Uterus (tissue), 4 donors: ENCODE results near the gene ASB8. TPM values are rescaled to one million over a fixed set of nuclear protein-coding genes. Genes with fewer than 3 reads are reported as not detected.
A peak's percentile ranks its signal among the peaks of the same experiment; 100 is the strongest.

Experiments used
- DNase-seq, 2 donors: peaks; one replicate each; pipeline ENCODE4 v3.0.0-alpha.2; 2019 to 2020
- H3K27ac ChIP-seq, 2 donors: fragments of 200-600 bp; sonication (generic); 1 replicate in 1 of 2; 2 replicates in 1 of 2; pipeline ENCODE4 v1.5.1; 2016 to 2018
- H3K27me3 ChIP-seq, 2 donors: fragments of 200-600 bp; sonication (generic); one replicate each; pipeline ENCODE4 v1.5.1; 2018 to 2019; ENCODE audit warnings: control low read depth in 1 of 2
- H3K36me3 ChIP-seq, 2 donors: fragments of 200-600 bp; sonication (generic); one replicate each; pipeline ENCODE4 v1.5.1; 2019; ENCODE audit warnings: control low read depth in 1 of 2
- H3K4me1 ChIP-seq, 2 donors: fragments of 200-600 bp; sonication (generic); one replicate each; pipeline ENCODE4 v1.5.1; 2018 to 2019; ENCODE audit warnings: control low read depth in 1 of 2
- H3K4me3 ChIP-seq, 2 donors: fragments of 200-600 bp; sonication (generic); 1 replicate in 1 of 2; 2 replicates in 1 of 2; pipeline ENCODE4 v1.5.1; 2018 to 2019; ENCODE audit warnings: mild to moderate bottlenecking in 1 of 2
- H3K9me3 ChIP-seq, 2 donors: fragments of 200-600 bp; sonication (generic); one replicate each; pipeline ENCODE4 v1.5.1; 2019; ENCODE audit warnings: control low read depth in 1 of 2
- CTCF ChIP-seq, 4 experiments: fragments of 200-600 bp in 2 of 4; fragments of 450-650 bp in 2 of 4; sonication (generic) in 2 of 4; IDR thresholded peaks; one replicate each; pipeline ENCODE4 v1.5.1; 2016 to 2019; ENCODE audit warnings: antibody characterized with exemption in 4 of 4, mild to moderate bottlenecking in 2 of 4, moderate library complexity in 1 of 4
- POLR2A ChIP-seq, 2 donors: fragments of 450-650 bp; IDR thresholded peaks; one replicate each; pipeline ENCODE4 v1.6.1; 2016; ENCODE audit warnings: antibody characterized with exemption in 2 of 2, mild to moderate bottlenecking in 1 of 2, moderate library complexity in 1 of 2
- intact Hi-C: fragments of 100-400 bp; cut with DNase I; formaldehyde crosslinking; loops from one replicate; pipeline ENCODE4 v1.15.1; 2023; ENCODE audit warnings: low total_unique reads
- total RNA-seq, 4 donors: library from RNA; depleted of rRNA in 3 of 4; stranded (reverse); fragments of >200 nt in 3 of 4; gene quantifications; one replicate each; pipeline versions ENCODE4 v1.1.0 to v1.2.4, GENCODE V29; 2014 to 2023
- donor health status: DM: yes; HTN: yes; CAD: no.

The ASB8 gene
- total RNA-seq, 4 donors from 2014 or later = 22.3 to 50.9 (median 32.5) TPM

- TF ChIP-seq POLR2A (IDR thresholded peaks at IDR 0.05) = no peak
- no peak for TF ChIP-seq CTCF (IDR thresholded peaks at IDR 0.05)
- intact Hi-C loops = no loop called here
- H3K4me3 ChIP-seq = peak overlapping the region; percentile 56 to 69
- no peaks in the 10 kb centered on the region for H3K9me3 ChIP-seq
- no peaks in the 10 kb centered on the region for H3K27me3 ChIP-seq
- no peaks in the 10 kb centered on the region for H3K4me1 ChIP-seq
- peak overlapping the region; percentile 4 to 69 for H3K27ac ChIP-seq
- no peaks in the 10 kb centered on the region for H3K36me3 ChIP-seq
- DNase-seq = peak in 1 of 2 donors; percentile 17
Observed at GRCh38 chr12:48183876-48184548, 26.7 kb upstream of the ASB8 start.

- Histone ChIP-seq H3K36me3 (no peaks in the 10 kb centered on the region), H3K27ac (peak within 1 kb of the TSS; percentile 4 to 69), H3K4me1 (no peaks in the 10 kb centered on the region), H3K4me3 (peak within 1 kb of the TSS; percentile 56 to 69), H3K9me3 (no peaks in the 10 kb centered on the region), H3K27me3 (no peaks in the 10 kb centered on the region)
- intact Hi-C loops = no loop called here
- DNase-seq = peak; percentile 66 to 73
- peak; percentile 32 to 66 (median 46) for TF ChIP-seq CTCF (IDR thresholded peaks at IDR 0.05)
- TF ChIP-seq POLR2A (IDR thresholded peaks at IDR 0.05) = peak in 1 of 2 donors; percentile 39
Observed at GRCh38 chr12:48183091-48183875, 26.0 kb upstream of the ASB8 start, which contains the start of gene CCDC184. Gene CCDC184 (plus strand): TSS chr12:48183644. CDS start chr12:48184123, 479 bp downstream.

- Histone ChIP-seq H3K4me3 (peak overlapping the region; percentile 56 to 69), H3K4me1 (no peaks in the 10 kb centered on the region), H3K36me3 (no peaks in the 10 kb centered on the region), H3K9me3 (no peaks in the 10 kb centered on the region), H3K27me3 (no peaks in the 10 kb centered on the region), H3K27ac (peak overlapping the region in 1 of 2 donors; percentile 69)
- intact Hi-C loops = no loop called here
- DNase-seq = no peak
- TF ChIP-seq CTCF (IDR thresholded peaks at IDR 0.05) = no peak
- TF ChIP-seq POLR2A (IDR thresholded peaks at IDR 0.05) = no peak
Observed at GRCh38 chr12:48182631-48183030, 25.3 kb upstream of the ASB8 start.

- no peak overlapping the region for H3K27ac ChIP-seq
- no peaks in the 10 kb centered on the region for H3K9me3 ChIP-seq
- no peaks in the 10 kb centered on the region for H3K27me3 ChIP-seq
- H3K36me3 ChIP-seq = no peaks in the 10 kb centered on the region
- no peak for TF ChIP-seq POLR2A (IDR thresholded peaks at IDR 0.05)
- no peak for TF ChIP-seq CTCF (IDR thresholded peaks at IDR 0.05)
- DNase-seq = no peak
- H3K4me1 ChIP-seq = no peaks in the 10 kb centered on the region
- no peak overlapping the region for H3K4me3 ChIP-seq
- intact Hi-C loops = no loop called here
Observed at GRCh38 chr12:48180857-48181495, 23.7 kb upstream of the ASB8 start.
